ENCODE data around the gene CATSPERB. TPM values are rescaled to one million over a fixed set of nuclear protein-coding genes. Genes with fewer than 3 reads are reported as not detected.

CATSPERB gene
- total and polyA plus RNA-seq, 2 of the 8 experiments (the other 6 are each of a cell fraction or from before 2014, with no cell fraction given) = 0.11 to 0.30 TPM

GRCh38 chr14:91573528-91573893 is 158.4 kb downstream of the CATSPERB start (continued):
- TF ChIP-seq CHD7 (IDR thresholded peaks at IDR 0.05; ENCODE audit: insufficient replicate concordance, low read length) (no peak), SRF (IDR thresholded peaks at IDR 0.05; ENCODE audit: low read depth, low read length) (no peak), USF2 (IDR thresholded peaks at IDR 0.05; ENCODE audit: low read length) (no peak), SP1 (IDR thresholded peaks at IDR 0.05; ENCODE audit: low read depth, low read length) (no peak), RAD21 (IDR thresholded peaks at IDR 0.05 in 1 of 2, conservative IDR thresholded peaks at IDR 0.05 in 1 of 2; ENCODE audit: low read depth in 2 of 2, low read length in 2 of 2) (no peak), YY1 (IDR thresholded peaks at IDR 0.05; ENCODE audit: low read depth, low read length) (no peak), RFX5 (IDR thresholded peaks at IDR 0.05; ENCODE audit: borderline replicate concordance, low read depth, low read length) (no peak), SP4 (IDR thresholded peaks at IDR 0.05; ENCODE audit: low read length) (no peak), RBBP5 (IDR thresholded peaks at IDR 0.05; ENCODE audit: borderline replicate concordance, low read depth, low read length) (no peak), E2F6 (IDR thresholded peaks at IDR 0.05) (no peak)

Measured in H1 (cell line).